Right renal cortex interstitium (tissue), 3 donors: Measurements from ENCODE around the gene ATAD3B. TPM values are rescaled to one million over a fixed set of nuclear protein-coding genes. Genes with fewer than 3 reads are reported as not detected.
"Not testable (repeated sequence)": the region's sequence is repeated elsewhere in the genome, so short reads cannot be mapped to it uniquely, and the experiment has no call there.

Experiments
- DNase-seq, 3 donors: peaks; one replicate each; pipeline ENCODE4 v3.0.0-alpha.2; 2013; ENCODE audit warnings: low read depth in 3 of 3, low spot score in 2 of 3
- polyA plus RNA-seq, 3 donors: library from polyadenylated mRNA; unstranded; fragments of 120-200 nt; gene quantifications; one replicate each; pipeline ENCODE4 v1.2.1, GENCODE V29; 2013; ENCODE audit not compliant: insufficient read length in 3 of 3

Gene ATAD3B, protein sequence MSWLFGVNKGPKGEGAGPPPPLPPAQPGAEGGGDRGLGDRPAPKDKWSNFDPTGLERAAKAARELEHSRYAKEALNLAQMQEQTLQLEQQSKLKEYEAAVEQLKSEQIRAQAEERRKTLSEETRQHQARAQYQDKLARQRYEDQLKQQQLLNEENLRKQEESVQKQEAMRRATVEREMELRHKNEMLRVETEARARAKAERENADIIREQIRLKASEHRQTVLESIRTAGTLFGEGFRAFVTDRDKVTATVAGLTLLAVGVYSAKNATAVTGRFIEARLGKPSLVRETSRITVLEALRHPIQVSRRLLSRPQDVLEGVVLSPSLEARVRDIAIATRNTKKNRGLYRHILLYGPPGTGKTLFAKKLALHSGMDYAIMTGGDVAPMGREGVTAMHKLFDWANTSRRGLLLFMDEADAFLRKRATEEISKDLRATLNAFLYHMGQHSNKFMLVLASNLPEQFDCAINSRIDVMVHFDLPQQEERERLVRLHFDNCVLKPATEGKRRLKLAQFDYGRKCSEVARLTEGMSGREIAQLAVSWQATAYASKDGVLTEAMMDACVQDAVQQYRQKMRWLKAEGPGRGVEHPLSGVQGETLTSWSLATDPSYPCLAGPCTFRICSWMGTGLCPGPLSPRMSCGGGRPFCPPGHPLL
- polyA plus RNA-seq, result 1 to 10 TPM; 8.1 to 9.8 (median 8.8) TPM

DNA sequence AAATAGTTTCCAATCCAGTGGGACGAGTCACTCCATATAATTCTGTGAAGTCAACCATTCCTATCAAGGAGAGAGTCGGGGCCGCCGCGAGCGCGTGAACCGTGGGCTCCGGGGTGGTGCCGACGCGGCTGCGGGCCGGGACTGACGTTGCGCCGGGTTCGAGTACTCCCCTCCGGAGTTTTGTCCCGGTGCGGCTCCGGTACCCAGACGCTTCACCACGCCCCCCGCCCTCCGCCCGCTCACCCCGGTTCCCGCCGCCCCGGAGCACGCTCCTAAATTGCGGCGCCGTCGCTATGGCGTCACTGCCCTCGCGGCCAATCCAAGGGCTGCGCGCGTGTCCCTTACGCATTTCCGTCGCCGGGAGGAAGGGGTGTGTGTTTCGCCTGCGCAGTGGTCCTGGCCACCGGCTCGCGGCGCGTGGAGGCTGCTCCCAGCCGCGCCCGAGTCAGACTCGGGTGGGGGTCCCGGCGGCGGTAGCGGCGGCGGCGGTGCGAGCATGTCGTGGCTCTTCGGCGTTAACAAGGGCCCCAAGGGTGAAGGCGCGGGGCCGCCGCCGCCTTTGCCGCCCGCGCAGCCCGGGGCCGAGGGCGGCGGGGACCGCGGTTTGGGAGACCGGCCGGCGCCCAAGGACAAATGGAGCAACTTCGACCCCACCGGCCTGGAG lies at the start of gene ATAD3B:
TSS of gene ATAD3B (plus strand) at position 377 of the 664 bp plus-strand sequence. CDS start at position 497, 120 bp downstream.
- DNase-seq, result peak; percentile 72 to 86 (median 81)

DNA sequence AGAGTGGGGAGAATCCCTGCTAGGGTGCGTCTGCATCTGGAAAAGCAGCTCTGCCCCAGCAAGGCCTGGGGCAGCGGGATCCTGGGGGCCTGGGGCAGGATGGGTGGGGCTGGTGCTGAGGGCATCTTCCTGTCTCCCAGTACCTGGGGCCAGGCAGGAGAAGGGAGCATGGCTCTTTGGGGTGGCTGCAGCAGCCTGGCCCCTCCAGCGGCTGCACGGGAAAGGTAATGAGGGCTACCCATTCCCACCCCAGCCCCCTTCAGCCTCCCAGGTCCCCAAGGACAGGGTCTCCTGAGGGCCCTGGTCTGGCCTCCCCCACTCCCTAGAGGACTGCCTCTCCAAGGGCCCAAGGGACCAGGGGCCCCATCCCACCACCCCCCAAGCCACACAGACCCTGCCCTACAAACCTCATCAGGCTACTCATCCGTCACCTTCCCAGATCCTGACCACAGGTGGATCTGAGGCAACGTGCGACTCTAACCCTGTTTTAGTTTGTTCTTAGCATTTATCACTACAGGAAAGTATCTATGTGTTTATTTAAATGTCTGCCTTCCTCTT lies 49.6 kb upstream of the ATAD3B start:
- DNase-seq, result no peak

DNA sequence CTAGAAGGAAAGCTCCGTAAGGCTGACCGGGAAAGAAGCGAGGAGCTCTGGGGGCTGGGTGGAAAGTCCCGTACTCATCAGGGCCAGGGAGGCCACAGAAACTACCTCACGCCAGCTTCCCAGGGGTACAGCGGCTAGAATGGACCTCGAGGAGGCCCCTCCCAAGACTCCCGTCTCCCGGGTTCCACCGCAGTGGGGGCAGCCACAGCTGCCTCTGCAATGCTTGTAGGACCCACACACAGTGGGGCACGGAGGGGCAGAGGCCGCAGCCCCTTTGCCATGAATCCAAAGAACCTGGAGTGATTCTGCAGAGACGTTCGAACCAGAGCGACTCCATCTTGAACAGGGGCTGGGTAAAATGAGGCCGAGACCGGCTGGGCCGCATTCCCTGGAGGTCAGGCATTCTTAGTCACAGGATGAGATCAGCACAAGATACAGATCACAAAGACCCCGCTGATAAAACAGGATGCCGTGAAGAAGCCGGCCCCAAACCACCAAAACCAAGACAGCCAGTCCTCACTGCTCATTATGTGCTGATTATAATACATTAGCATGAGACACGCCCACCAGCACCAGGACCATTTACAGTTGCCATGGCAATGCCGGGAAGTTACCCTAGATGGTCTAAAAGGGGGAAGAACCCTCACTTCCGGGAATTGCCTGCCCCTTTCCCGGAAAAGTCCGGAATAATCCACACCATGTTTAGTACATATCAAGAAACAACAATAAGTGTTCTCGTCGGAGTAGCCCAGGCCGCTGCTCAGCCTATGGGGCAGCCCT lies 48.9 kb upstream of the ATAD3B start:
- DNase-seq, result no peak

DNA sequence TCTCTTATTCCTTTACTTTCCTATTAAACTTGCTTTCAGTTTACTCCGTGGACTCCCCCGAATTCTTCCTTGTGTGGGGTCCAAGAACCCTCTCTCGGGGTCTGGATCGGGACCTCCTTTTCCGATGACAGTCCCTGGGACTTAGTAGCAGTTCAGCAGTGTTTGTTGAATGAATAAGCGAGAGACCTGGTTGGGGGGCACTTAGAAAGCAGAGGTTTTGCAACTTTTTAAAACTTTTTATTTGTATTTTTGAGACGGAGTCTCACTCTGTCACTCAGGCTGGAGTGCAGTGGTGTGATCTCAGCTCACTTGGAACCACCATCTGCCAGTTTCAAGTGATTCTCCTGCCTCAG lies 48.3 kb upstream of the ATAD3B start:
- no peak for DNase-seq

DNA sequence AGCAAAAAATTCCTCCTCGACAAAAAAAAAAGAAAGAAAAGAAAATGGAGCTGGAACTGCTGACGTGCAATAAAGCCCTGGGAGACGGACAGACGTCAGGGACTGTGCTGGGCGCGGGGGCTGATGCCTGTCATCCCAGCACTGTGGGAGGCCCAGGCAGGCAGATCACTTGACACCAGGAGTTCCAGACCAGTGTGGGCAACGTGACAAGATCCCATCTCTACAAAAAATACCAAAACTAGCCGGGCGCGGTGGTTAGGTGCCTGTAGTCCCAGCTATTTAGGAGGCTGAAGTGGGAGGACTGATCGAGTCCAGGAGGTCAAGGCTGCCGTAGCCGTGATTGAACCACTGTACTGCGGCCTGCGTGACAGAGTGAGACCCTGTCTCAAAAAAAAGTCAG lies 46.9 kb upstream of the ATAD3B start:
- DNase-seq, result no peak

DNA sequence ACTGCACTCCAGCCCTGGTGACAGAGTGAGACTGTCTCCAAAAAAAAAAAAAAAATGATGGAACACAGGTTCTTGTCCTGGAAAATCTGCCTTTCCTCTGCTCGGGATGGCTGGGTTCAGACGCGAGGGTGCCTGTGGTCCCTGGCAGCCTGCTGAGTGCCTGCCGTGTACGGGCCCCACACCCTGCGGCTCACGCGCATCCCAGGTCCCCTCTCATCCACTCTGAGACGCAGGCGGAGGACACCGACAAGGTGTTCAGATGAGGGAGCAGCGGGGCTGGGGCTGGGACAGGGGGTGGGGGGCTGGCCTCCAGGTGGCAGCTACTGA lies 46.2 kb upstream of the ATAD3B start:
- no peak for DNase-seq

DNA sequence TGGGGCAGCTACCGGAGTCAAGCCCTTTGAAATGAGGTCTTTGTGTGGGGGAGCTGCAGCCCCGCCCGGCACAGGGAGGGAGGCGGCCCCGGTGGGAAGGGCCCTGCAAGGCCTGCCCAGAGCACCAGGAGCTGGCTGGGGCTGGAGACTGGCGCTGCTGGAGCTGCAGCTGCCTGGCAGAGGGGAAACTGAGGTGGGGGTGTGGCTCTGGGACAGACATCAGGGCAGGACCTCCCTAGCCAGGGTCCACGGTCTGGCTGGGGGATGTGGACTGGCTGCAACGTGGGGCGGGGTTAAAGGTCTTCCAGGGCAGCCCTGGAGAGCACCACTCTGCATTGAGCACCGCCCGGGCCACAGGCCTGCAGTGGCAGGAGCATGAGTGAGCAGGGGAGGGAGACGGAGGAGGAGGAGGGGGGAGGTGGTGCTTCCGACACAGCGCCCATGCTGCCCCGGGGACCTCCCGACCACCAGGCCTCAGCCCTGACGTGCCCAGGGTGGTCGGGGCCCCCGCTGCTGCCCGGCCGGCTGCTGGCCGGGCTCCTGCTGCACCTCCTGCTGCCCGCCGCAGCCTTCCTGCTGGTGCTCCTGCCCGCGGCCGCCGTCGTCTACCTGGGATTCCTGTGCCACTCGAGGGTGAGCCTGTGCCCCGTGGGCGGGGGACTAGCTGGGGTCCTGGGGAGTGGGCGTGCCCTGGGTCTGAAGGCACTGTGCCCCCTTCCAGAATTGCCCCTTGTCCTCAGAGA lies 45.6 kb upstream of the ATAD3B start:
- DNase-seq, result no peak

DNA sequence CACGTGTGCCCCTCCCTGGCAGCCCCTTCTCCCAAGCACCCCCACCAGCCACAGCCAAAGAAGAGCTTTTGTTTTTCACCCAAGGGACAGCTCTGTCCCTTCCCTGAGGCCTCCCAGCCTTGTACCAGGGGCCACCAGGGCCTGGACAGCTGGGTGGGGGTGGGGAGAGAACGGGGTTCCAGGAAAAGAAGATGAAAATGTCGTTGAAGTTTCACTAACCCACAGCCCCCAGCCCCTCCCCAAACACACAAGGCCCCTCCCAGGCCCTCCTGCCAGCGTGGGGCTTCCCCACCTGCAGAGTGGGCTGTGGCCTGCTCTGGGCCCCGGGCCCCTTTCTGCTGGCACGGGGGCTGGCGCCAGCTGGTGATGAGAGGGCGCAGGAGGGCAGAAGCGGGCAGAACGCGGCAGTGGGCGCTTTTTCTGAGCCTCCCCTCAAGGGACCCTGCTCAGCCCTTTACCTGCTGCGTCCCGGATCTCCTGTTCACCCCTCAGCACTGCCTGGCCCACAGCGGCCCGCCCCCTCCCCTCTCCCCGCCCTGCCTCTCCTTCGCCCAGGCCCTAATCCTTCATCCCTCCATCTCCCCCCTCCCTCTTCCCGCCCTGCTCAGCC lies 45.0 kb upstream of the ATAD3B start:
- no peak for DNase-seq

DNA sequence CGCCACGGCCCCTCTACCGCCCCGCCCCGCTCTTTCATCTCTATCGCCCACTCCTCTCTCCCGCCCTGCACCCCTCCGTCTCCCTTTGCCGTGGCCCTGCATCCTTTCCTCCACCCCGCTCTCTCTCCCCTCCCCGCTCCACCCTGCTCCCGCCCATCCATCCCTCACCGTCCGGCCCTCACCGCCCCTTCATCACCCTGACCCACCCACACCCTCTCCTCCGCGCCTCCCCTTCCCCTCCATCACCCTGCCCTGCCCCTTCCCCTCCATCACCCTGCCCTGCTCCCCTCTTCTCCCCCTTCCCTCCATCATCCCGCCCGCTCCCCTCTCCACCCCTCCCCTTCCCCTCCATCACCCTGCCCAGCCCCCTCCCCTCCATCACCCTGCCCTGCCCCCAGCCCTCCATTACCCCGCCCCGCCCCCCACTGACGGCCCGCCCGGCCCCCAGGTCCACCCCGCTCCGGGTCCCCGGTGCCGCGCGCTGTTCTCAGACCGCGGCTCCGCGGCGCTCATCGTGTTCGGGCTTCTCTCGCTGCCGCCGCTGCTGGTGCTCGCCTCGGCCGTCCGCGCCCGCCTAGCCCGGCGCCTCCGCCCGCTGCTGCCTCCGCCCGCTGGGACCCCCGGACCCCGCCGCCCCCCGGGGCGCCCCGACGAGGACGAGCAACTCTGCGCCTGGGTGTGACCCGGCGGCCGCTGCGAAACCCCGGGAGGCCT lies 44.3 kb upstream of the ATAD3B start:
- DNase-seq, result no peak

DNA sequence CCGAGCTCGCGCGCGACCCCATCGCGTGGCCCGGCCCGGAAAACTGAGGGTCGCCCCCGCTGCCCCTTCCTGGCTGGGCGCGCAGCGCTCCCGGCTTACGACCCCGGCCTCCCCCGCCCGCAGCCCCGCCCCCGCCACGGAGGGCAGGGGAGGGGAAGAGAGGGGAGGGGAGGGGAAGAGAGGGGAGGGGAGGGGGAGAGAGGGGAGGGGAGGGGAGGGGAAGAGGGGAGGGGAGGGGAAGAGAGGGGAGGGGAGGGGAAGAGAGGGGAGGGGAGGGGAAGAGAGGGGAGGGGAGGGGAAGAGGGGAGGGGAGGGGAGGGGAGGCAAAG lies 43.8 kb upstream of the ATAD3B start:
- no peak for DNase-seq

DNA sequence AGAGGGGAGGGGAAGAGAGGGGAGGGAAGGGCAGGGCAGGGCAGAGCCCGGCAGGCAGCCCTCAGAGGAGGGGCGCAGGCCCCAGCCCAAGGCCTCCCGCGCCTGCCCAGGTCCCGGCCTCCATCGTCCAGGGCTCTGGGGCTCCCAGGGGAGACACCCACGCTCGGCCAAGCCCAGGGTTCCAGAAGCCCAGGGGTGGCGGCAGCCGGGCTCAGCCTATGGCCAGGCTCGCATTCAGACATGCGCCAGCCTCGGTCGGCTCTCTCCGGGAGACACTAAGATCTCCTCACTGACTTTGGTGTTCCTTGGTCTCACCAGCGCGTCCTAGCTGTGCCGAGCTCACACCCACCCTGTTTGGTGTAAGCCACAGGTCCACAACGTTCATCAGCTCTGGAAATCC lies 43.4 kb upstream of the ATAD3B start:
- no peak for DNase-seq

DNA sequence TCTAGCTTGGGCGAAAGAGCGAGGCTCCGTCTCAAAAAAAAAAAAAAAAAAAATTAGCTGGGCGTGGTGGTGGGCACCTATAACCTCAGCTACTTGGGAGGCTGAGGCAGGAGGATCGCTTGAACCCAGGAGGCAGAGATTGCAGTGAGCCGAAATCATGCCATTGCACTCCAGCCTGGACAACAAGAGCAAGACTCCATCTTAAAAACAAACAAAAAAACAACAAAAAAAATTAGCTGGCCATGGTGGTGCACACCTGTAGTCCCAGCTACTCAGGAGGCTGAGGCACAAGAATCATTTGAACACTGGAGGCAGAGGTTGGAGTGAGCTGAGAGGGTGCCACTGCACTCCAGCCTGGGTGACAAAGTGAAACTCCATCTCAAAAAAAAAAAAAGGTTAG lies 42.6 kb upstream of the ATAD3B start:
- not testable (repeated sequence) for DNase-seq

DNA sequence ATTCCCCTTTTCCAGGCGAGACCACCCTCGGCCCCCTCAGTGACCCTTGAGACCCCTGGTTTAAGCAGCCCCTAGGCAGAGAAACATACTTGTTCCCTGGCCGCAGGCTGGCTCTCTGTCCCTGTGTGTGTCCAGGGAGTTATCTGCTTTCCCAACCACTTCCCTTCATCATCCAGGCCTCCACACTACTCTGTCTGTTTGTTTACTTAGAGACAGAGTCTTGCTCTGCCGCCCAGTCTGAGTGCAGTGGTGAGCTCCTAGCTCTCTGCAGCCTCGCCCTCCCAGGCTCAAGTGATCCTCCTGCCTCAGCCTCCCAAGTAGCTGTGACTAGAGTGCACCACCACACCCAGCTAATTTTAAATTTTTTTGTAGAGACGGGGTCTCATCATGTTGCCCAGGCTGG lies 41.9 kb upstream of the ATAD3B start:
- no peak for DNase-seq

DNA sequence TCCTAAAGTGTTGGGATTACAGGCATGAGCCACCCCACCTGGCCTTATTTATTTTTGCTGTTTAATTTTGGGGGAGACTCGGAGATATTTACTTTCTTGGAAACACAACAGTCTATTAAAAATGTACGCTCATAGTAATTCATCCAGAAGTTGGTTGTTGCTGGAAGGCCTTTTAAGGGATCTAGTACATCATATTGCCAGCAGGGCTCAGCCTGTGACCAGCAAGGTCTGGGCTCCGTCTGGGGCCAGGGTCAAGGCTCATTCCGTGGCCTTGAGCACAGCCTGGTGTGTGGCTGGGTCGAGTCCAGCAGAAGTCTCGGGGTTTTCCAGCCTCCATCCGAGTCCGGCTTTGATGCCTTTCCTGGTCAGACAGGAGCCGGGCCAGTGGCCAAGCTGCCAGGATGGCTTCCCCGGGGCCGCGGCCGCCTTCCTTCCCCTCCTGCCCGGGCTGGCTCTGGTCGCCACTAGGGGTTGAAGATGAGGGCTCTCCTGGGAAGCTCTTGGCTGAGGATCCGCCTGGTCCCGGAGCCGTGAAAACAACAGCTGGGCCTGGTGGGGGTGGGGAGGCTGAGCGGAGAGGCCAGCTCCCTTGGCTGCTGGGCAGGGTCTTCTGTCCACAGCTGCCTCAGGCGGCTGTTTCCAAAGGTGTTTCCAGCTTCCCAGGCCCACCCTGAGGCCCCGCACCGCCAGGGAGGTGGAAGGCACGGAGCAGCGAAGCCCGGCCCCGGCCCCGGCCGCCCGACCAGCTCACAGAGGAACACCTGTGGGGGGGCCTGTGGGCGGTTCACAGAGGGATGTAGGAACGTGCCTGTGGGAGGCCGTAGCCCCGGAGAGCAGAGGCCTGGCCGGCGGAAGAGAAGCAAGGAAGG lies 41.2 kb upstream of the ATAD3B start:
- DNase-seq, result no peak

DNA sequence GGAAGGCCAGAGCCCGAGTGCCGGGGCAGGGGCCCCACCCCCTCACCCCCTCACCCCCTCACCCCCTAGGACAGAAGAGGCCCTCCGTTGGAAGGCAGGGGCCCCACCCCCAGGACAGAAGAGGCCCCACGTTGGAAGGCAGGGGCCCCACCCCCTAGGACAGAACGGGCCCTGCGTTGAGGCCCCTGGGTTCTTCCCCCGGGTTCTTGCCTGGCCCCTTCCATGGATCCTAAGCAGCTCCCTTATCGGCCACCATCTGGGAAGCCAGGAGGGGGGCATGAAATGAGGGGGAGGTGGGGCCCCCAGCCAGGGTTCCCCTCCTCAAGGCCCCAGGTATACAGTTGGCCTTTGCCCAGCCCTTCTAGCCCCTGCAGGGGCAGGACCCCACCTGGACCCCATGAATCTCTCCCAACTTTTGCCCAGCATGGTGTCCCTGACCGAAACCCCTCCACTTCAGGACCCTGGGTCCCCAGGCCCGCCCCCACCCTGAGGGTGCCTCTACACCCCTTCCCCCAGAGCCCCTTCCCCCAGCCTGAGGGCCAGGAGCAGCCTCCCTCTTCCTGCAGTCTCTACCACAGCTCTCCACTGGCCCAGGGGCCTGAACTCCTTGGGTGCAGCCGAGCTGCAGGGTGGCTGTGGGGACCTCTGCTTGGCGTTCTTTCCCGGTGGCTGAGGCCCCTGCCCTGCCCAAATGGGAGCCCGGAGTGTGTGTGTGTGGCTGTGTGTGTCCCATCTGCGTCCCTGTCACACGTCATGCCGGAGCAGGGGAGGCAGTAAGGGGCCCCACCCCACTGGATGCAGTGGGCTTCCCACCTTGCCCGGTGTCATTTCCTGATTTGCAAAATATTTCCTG lies 40.3 kb upstream of the ATAD3B start:
- DNase-seq, result no peak

DNA sequence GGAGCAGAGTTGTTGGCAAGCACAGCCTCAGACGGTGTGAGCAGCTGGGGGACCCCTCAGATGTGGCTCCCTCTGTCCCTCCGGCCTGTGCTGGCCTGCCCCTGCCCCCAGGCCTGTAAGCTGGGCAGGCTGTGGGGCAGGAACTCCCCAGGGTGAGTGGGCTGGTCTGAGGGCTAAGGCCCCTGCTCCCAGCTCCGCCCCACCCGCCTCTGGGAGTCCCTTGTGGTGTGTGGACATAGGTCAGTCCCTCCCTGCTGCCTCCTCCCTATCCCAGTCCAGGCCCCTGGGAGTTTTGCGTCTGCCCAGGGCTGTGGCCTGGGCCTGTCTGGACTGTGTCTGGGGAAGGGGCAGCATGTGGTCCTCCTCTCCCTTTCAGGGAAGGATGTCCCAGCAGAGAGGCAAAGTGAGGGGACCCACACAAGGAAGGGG lies 39.7 kb upstream of the ATAD3B start:
- no peak for DNase-seq

DNA sequence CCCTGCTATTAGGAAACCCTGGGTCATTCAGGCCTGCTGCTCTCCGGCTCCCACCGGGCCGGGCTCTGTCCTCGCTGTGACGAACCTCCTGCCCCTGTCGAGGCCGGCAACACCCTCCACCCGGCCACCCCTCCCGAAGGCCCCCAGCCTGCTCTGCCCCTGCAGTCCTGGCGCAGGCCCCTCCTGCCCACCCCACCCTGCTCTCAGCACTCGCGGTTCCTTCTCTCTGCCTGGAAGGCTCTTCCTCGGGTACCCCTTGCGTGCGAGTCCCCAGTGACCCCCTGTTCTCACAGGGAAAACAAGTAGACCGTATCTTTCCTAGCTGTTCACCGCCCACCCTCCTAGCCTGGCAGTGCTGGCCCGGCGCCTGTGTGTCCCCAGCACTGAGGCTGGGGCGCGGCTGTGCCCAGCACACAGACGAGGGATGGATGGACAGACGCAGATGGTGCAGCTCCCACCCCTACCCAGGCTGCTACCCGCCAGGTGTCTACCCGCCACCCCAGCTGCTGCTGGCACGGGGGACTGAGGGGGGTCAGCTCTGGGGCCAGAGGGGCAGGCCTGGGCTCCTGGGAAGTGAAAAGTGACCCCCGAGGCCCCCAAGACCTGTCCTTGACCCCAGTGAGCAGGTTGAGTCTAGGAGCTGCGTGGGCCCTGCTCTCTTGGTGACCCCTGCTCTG lies 39.2 kb upstream of the ATAD3B start:
- DNase-seq, result no peak
